ENCODE data around the gene ACO2.
"Not testable (repeated sequence)": the region's sequence is repeated elsewhere in the genome, so short reads cannot be mapped to it uniquely, and the experiment has no call there.

The ACO2 gene

GRCh38 chr22:41540365-41540764 is 71.4 kb downstream of the ACO2 start:
- no peak for DNase-seq (ENCODE audit: low spot score)

GRCh38 chr22:41541484-41541883 is 72.6 kb downstream of the ACO2 start:
- DNase-seq (ENCODE audit: low spot score), result no peak

DNA sequence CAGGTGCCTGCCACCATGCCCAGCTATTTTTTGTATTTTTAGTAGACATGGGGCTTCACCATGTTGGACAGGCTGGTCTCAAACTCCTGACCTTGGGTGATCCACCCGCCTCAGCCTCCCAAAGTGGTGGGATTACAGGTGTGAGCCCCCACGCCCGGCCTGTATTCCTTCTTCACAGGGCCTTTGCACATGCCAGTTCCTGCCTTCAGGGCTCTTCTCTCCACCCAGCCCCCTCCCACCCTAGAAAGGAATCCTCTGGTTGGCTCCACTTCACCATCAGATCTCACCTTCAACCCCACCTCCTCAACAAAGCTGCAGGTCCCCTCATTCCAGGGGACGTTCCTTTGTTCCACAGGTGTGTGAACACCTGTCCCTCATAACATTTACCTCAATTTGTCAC is 73.3 kb downstream of the ACO2 start:
- DNase-seq (ENCODE audit: low spot score), result no peak

DNA sequence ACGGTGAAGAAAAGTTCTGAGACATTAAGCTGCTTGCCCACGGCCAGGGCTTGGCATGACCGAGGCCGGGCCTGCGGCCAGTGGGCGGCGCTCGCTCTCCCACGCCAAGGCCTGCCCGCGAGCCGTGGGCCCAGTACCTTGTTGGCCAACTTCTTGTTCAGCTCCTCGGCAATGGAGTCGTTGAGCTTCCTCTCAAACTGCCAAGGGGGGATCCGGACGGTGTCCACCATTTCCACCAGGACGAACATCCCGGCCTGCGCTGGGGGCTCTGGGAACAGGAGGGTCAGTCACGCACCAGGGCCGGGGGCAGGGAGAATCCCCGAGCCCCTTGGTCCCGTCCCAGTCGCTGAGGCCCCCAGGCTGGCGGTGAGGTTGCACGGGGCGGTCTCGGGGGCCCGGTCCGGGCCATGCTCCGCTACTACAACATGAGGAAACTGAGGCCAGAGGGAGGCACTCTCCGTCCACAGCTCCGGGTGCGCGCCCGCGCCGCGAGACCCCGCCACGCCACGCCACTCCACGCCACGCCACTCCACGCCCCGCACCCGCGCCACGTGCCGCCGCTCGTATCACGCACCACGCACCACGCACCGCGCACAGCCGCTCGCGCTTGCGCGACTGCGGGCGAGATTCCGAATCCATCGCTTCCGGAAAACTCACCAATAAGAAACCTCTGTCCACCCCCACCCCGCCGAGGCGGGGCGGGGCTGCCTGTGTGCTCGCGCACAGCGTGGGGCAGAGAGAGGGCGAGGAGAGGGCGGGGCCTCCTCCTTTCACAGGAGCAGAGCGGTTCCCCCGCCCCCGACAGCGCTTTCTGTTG is 75.1 kb downstream of the ACO2 start, which contains the start of gene POLR3H:
POLR3H (minus strand) TSS at position 617 of the 817 bp plus-strand sequence; CDS start at position 248, 369 bp downstream.
- peak; percentile 98 for DNase-seq (ENCODE audit: low spot score)

DNA sequence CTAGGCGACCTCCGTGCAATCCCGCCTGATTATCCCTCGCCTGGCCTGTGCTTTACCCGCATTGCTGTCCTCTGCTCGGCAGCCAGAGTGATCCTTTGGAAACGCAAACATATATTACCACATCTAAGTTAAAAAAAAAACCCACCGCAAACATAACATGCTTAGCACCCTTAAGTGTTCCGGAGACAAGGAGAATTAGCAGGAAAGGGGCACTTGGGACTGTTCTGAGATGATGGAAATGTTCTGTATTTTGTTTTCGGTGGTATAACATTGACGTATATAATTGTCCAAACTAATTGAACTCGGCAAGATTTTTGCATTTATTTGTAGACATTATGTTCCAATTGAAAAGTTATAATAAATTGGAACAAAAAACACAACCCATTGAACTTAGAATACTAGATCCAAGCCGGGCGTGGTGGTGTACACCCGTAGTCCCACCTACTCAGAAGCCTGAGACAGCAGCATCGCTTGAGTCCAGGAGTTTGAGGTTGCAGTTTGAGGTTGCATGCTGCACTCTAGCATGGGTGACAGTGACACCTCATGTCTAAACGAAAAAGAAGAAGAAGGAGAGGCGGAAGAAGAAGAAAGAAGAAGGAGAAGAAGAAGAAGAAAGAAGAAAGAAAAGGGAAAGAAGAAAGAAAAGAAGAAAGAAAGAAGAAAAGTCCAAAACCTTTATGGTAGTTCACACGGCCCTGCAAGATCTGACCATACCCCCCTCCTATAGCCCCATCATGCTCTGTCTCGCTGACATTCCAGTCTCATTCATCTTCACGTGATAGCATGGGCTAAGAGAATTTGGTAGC is 76.0 kb downstream of the ACO2 start:
- DNase-seq (ENCODE audit: low spot score), result peak; percentile 29

DNA sequence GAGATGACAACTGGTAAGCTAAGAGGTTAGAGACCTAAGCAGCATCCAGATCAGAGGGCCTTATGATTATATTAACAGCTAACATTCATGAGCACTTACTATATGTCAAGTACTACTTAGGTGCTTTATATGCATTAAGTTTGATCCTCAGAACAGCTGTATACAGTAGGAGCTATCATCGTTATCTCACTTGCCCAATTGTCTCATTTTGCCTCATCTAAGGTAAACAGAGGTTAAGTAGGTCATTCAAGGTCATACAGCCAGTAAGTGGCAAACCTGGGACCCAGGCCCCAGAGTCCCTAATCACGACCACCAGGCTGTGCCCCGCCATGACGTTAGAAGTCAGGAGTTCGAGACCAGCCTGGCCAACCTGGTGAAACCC is 79.9 kb downstream of the ACO2 start:
- DNase-seq (ENCODE audit: low spot score), result no peak

GRCh38 chr22:41550952-41551491 is 82.1 kb downstream of the ACO2 start:
- no peak for DNase-seq (ENCODE audit: low spot score)

GRCh38 chr22:41551877-41552582 is 83.1 kb downstream of the ACO2 start:
- no peak for DNase-seq (ENCODE audit: low spot score)

- DNase-seq (ENCODE audit: low spot score), result no peak
Observed at GRCh38 chr22:41555325-41555982, 86.5 kb downstream of the ACO2 start.

- DNase-seq (ENCODE audit: low spot score), result no peak
Observed at GRCh38 chr22:41556561-41556960, 87.6 kb downstream of the ACO2 start.

DNA sequence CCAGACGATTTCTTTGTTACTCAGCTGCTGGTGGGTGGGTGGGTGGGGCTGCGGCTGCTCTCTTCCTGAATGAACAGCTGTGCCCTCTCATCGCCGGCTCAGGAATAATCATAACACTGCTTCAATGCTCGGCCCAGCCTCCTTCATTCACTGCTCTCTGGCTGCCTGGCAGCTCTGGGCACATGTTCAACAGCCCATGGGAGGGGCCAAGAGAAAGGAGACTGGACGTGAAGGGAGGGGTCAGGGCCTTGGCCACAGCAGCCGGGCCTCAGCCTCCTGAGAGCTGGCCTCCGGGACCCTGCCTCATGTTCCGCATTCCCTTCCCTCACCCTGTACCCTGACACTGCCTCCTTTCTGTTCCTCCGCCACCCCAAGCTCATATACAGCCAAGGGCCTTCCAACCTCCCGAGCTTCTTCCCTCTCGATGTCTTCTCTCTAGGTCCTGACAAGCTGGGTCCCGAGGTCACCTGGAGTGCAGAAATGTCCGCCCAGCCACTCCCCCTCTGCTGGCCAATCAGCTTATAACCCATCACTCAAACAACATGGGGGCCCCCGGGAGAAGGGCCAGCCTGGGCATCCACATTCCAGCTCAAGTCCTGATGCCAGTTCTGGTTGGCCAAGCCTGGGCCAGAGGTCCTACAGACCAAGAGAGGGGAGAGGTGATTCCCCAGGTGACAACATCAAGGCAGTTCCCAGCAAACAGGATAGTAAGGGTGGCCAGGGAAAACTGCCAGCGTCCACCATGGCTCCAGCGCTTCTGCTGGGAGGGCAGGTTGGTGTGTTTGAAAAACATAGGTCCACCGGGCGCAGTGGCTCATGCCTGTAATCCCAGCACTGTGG is 88.7 kb downstream of the ACO2 start:
- peak; percentile 71 for DNase-seq (ENCODE audit: low spot score)

- not testable (repeated sequence) for DNase-seq (ENCODE audit: low spot score)
Observed at GRCh38 chr22:41558241-41558630, 89.3 kb downstream of the ACO2 start.

- DNase-seq (ENCODE audit: low spot score), result no peak
Observed at GRCh38 chr22:41560095-41560471, 91.2 kb downstream of the ACO2 start.

- DNase-seq (ENCODE audit: low spot score), result peak; percentile 19
Observed at GRCh38 chr22:41561335-41561734, 92.4 kb downstream of the ACO2 start.

DNA sequence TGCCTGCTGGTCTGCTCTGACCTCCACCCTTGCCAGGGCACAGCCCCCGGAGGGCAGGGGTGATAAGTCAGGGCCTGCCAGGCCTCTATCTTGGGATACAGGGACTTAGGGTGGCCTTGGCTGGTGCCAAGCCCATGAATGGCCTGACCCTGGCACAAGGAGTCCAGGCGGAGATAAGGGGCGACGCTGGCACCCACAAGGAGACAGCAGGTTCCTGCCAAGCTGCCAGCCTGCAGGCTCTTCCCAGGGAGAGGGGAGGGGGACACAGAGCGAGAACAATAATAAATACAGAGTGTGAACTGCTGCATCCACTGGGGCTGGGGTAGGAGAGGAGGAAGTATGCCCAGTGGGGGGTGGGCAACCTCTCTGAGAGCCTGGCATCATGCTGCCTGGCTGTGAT is 92.9 kb downstream of the ACO2 start:
- no peak for DNase-seq (ENCODE audit: low spot score)

DNA sequence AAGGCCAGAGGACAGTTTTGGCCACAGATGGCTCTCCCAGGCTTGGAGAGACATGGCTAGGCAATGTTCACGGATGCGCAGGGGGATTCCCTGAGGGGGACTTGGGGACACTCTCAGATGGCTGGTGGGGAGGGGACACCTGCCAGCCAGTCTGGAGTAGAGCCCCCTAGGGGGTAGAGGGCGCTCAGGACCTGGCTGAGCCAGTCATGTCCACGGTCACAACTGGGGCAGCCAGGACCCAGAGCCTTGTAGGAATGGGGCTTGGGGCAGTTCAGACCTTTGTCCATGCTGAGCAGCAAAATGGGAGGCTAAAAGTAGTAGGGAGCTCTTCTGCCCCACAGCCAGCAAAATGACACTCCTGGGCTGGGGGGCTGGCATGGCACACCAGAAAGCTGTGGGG is 93.5 kb downstream of the ACO2 start:
- DNase-seq (ENCODE audit: low spot score), result no peak

DNA sequence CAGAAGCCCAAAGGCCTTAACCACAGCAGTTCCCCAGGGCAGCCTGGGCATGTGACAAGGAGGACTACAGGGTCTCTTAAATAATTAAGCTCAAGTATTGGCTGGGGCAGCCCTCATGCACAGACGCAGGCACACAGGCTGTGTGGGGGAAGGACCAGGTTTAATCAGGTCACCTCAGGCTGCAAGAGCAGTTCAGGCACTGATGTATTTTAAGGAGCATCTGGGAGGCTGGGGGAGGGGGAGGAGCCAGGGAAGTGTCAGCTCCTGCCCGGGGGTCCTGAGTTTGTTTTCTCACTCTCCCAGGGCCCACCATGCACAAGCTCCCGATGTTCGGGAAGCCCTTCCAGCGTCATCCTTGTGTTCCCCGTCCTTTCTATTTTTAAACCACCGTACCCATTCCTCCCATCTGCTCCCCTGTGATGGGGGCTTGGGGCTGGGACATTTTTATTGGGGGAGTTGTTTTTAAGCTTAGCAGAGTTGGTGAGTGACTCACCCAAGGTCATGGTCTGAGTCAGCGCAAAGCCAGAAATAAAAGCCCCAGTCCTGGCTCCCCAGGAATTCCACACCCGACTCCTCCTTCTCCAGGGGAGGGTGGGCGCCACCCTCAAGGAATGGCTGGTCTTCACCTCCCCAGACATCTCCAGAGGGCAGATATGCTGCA is 94.3 kb downstream of the ACO2 start:
- peak; percentile 82 for DNase-seq (ENCODE audit: low spot score)

DNA sequence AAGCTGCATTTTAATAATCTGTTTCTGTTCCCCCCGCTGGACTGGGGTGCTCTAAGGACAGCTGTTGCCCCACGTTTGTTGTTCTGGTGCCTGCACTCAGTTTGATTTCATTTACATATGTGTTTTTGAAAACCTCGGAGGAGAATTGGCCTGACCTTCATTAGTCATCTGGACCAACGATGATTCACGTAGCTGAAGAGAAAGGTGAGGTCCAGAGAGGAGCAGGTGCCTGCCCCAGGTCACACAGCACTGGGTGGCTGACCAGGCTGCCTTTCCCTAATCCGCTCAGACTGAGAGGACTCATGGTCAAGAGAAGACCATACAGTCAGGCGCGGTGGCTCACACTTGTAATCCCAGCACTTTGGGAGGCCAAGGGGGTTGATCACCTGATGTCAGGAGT is 95.6 kb downstream of the ACO2 start:
- DNase-seq (ENCODE audit: low spot score), result peak; percentile 66

- peak; percentile 79 for DNase-seq (ENCODE audit: low spot score)
Observed at GRCh38 chr22:41565403-41566054, 96.6 kb downstream of the ACO2 start.

- DNase-seq (ENCODE audit: low spot score), result no peak
Observed at GRCh38 chr22:41567512-41567768, 98.5 kb downstream of the ACO2 start.
